ENCODE measurements around the gene TUG1. TPM values are rescaled to one million over a fixed set of nuclear protein-coding genes. Genes with fewer than 3 reads are reported as not detected.
A peak's percentile ranks its signal among the peaks of the same experiment; 100 is the strongest.

TUG1 gene
- polyA plus RNA-seq, 3 donors, result 9.9 to 81.3 (median 13.9) TPM

GRCh38 chr22:30930228-30930627 lies 38.8 kb upstream of the TUG1 start:
- H3K4me1 ChIP-seq (ENCODE audit: control insufficient read depth in 1 of 2, insufficient read depth in 2 of 2, low read length in 2 of 2), result no peaks in the 10 kb centered on the region
- Mint-ChIP-seq H3K36me3 (peaks cover 88 to 93% of the 10 kb centered on the region in 2 donors), H3K27me3 (ENCODE audit: low read depth in 3 of 3) (peaks cover 0 to 3% (median 0%) of the 10 kb centered on the region in 3 donors), H3K9me3 (no peaks in the 10 kb centered on the region), H3K4me1 (no peaks in the 10 kb centered on the region), H3K27ac (no peak overlapping the region), H3K4me3 (no peak overlapping the region)
- H3K27ac ChIP-seq (ENCODE audit: low read depth in 1 of 2, low read length in 2 of 2), result no peak overlapping the region
- WGBS (ENCODE audit: insufficient coverage), result 97% methylated on average over 3 of the region's 3 CpGs
- H3K9me3 ChIP-seq (replicated peaks in 1 of 2; ENCODE audit: control insufficient read depth in 1 of 2, insufficient read depth in 1 of 2, low read length in 2 of 2), result no peaks in the 10 kb centered on the region
- no peaks in the 10 kb centered on the region for H3K79me2 ChIP-seq (ENCODE audit: insufficient read depth, low read length)
- H2AFZ ChIP-seq (ENCODE audit: insufficient read depth, low read depth, low read length, poor library complexity, severe bottlenecking), result no peak overlapping the region
- no peaks in the 10 kb centered on the region for H4K20me1 ChIP-seq (ENCODE audit: insufficient read depth, low read length)
- intact Hi-C loops (cut with micrococcal nuclease), result no loop called here
- H3K36me3 ChIP-seq (replicated peaks in 1 of 2; ENCODE audit: control insufficient read depth in 1 of 2, insufficient read depth in 2 of 2, low read length in 2 of 2), result peaks cover 75 to 96% of the 10 kb centered on the region in 2 donors
- no peak for DNase-seq
- H3K27me3 ChIP-seq (ENCODE audit: control insufficient read depth in 2 of 2, insufficient read depth in 2 of 2, low read length in 2 of 2), result no peaks in the 10 kb centered on the region
- H3K4me2 ChIP-seq (replicated peaks; ENCODE audit: extremely low read depth, low read length, poor library complexity, severe bottlenecking), result no peak overlapping the region
- TF ChIP-seq, protein P1, sequence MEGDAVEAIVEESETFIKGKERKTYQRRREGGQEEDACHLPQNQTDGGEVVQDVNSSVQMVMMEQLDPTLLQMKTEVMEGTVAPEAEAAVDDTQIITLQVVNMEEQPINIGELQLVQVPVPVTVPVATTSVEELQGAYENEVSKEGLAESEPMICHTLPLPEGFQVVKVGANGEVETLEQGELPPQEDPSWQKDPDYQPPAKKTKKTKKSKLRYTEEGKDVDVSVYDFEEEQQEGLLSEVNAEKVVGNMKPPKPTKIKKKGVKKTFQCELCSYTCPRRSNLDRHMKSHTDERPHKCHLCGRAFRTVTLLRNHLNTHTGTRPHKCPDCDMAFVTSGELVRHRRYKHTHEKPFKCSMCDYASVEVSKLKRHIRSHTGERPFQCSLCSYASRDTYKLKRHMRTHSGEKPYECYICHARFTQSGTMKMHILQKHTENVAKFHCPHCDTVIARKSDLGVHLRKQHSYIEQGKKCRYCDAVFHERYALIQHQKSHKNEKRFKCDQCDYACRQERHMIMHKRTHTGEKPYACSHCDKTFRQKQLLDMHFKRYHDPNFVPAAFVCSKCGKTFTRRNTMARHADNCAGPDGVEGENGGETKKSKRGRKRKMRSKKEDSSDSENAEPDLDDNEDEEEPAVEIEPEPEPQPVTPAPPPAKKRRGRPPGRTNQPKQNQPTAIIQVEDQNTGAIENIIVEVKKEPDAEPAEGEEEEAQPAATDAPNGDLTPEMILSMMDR (IDR thresholded peaks at IDR 0.05), result no peak
- no peak overlapping the region for H3K4me3 ChIP-seq (replicated peaks in 1 of 3; ENCODE audit: low read depth in 2 of 3, low read length in 3 of 3)
- no peak overlapping the region for H3K9ac ChIP-seq (ENCODE audit: insufficient read depth, low read length, poor library complexity, severe bottlenecking)

DNA sequence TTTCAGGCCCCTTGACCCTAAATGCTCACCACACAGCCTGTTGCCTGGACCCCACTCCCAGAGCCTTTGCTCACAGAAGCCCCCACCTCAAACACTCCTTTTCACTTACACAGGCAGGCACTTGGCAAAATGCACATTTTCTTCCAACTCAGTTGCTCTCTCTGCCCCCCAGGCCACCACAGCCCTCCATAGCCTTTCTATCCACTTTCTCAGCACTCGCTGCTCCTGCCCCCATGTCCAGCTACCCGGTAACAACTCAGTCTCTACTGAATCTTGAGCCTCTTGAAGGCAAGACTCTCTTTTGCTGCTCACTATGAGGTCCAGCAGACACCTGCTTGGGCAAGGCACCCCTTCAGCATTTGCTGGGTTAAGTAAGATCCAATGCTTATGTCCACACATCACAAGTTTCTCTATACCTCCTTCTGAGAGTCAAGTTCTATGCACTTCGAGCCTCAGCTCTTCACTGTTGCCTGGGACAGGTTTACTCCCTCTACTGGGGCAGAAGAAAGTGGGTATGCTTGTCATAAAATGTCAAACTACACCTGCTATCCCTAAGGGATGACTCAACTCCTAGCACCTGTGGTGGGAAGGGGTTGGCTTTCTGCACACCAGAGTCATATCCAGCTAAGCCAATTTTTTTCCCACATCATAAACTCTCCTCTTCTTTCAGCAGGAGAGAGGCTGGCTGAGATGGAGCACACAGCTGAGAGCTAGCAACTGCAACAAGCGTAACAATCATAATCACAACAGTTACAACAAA lies 37.3 kb upstream of the TUG1 start:
- no peak overlapping the region for H3K9ac ChIP-seq (ENCODE audit: insufficient read depth, low read length, poor library complexity, severe bottlenecking)
- H4K20me1 ChIP-seq (ENCODE audit: insufficient read depth, low read length), result no peaks in the 10 kb centered on the region
- H3K4me3 Mint-ChIP-seq, result no peak overlapping the region
- intact Hi-C loops (cut with micrococcal nuclease), result no loop called here
- H3K36me3 ChIP-seq (replicated peaks in 1 of 2; ENCODE audit: control insufficient read depth in 1 of 2, insufficient read depth in 2 of 2, low read length in 2 of 2), result peaks cover 82 to 98% of the 10 kb centered on the region in 2 donors
- no peak overlapping the region for H3K4me2 ChIP-seq (replicated peaks; ENCODE audit: extremely low read depth, low read length, poor library complexity, severe bottlenecking)
- 95% methylated on average over 2 of the region's 4 CpGs for WGBS (ENCODE audit: insufficient coverage)
- TF ChIP-seq, protein P1 (IDR thresholded peaks at IDR 0.05), result no peak
- H3K9me3 ChIP-seq (replicated peaks in 1 of 2; ENCODE audit: control insufficient read depth in 1 of 2, insufficient read depth in 1 of 2, low read length in 2 of 2), result no peaks in the 10 kb centered on the region
- no peaks in the 10 kb centered on the region for H3K4me1 Mint-ChIP-seq
- H3K27me3 Mint-ChIP-seq (ENCODE audit: low read depth in 3 of 3), result peaks cover 0 to 3% (median 0%) of the 10 kb centered on the region in 3 donors
- H3K27me3 ChIP-seq (ENCODE audit: control insufficient read depth in 2 of 2, insufficient read depth in 2 of 2, low read length in 2 of 2), result no peaks in the 10 kb centered on the region
- no peaks in the 10 kb centered on the region for H3K4me1 ChIP-seq (ENCODE audit: control insufficient read depth in 1 of 2, insufficient read depth in 2 of 2, low read length in 2 of 2)
- H3K9me3 Mint-ChIP-seq, result no peaks in the 10 kb centered on the region
- H3K79me2 ChIP-seq (ENCODE audit: insufficient read depth, low read length), result no peaks in the 10 kb centered on the region
- H3K27ac ChIP-seq (ENCODE audit: low read depth in 1 of 2, low read length in 2 of 2), result no peak overlapping the region
- no peak overlapping the region for H3K4me3 ChIP-seq (replicated peaks in 1 of 3; ENCODE audit: low read depth in 2 of 3, low read length in 3 of 3)
- H2AFZ ChIP-seq (ENCODE audit: insufficient read depth, low read depth, low read length, poor library complexity, severe bottlenecking), result no peak overlapping the region
- peak overlapping the region in 2 of 7 donors; percentile 1 to 4 for H3K27ac Mint-ChIP-seq
- no peak for DNase-seq
- H3K36me3 Mint-ChIP-seq, result peaks cover 91 to 93% of the 10 kb centered on the region in 2 donors

All from CD14-positive monocyte (primary cell).